Lung (tissue), 12 donors: ENCODE results near the gene TNKS1BP1. TPM values are rescaled to one million over a fixed set of nuclear protein-coding genes. Genes with fewer than 3 reads are reported as not detected.

ENCODE experiments used
- ATAC-seq: fragments of 200-7000 bp; cut with Tn5 transposase; one replicate; pipeline ENCODE4 v1.9.1; 2020; ENCODE audit warnings: moderate number of reproducible peaks; ENCODE audit not compliant: insufficient read depth, low FRiP score
- DNase-seq, 3 donors: peaks; one replicate each; pipeline ENCODE4 v3.0.0-alpha.2; 2013 to 2017
- H3K27ac ChIP-seq, 2 donors: one replicate each; pipeline ENCODE4 v1.5.1; 2013; ENCODE audit warnings: mild to moderate bottlenecking in 2 of 2, moderate library complexity in 2 of 2, control low read depth in 1 of 2, inconsistent platforms in 1 of 2, low read depth in 1 of 2, low read length in 1 of 2
- H3K27me3 ChIP-seq, 3 donors: one replicate each; pipeline ENCODE4 v1.5.1; 2013; ENCODE audit warnings: low read length in 2 of 3; ENCODE audit not compliant: control insufficient read depth in 3 of 3, insufficient read depth in 3 of 3
- H3K36me3 ChIP-seq, 4 donors: one replicate each; pipeline ENCODE4 v1.5.1; 2013; ENCODE audit warnings: low read length in 4 of 4, mild to moderate bottlenecking in 1 of 4, moderate library complexity in 1 of 4; ENCODE audit not compliant: control insufficient read depth in 4 of 4, insufficient read depth in 4 of 4
- H3K4me1 ChIP-seq, 5 donors: one replicate each; pipeline ENCODE4 v1.5.1; 2013; ENCODE audit warnings: low read length in 5 of 5, mild to moderate bottlenecking in 2 of 5, moderate library complexity in 1 of 5; ENCODE audit not compliant: control insufficient read depth in 5 of 5, insufficient read depth in 5 of 5
- H3K4me3 ChIP-seq: one replicate; pipeline ENCODE4 v1.5.1; 2013; ENCODE audit warnings: mild to moderate bottlenecking, control low read depth, moderate library complexity
- H3K9ac ChIP-seq, 2 donors: one replicate each; pipeline ENCODE4 v1.5.1; 2013; ENCODE audit warnings: low read length in 2 of 2, control low read depth in 1 of 2; ENCODE audit not compliant: insufficient read depth in 1 of 2
- H3K9me3 ChIP-seq, 4 donors: one replicate each; pipeline ENCODE4 v1.5.1; 2013; ENCODE audit warnings: low read length in 3 of 4, mild to moderate bottlenecking in 1 of 4, moderate library complexity in 1 of 4; ENCODE audit not compliant: control insufficient read depth in 4 of 4, insufficient read depth in 3 of 4
- WGBS, 2 donors: extraction: QIAGEN DNeasy Blood & Tissue Kit; methylation state at CpG; one replicate each; pipeline ENCODE4 v1.1.7; 2013; 5-methylcytosine and 5-hydroxymethylcytosine counted together
- polyA plus RNA-seq, 2 donors: library from polyadenylated mRNA; stranded (reverse); fragments of 200-250 nt; gene quantifications; one replicate each; pipeline ENCODE4 v1.2.1, GENCODE V29; 2013
- total RNA-seq, 2 donors: library from RNA; depleted of rRNA in 1 of 2; stranded (reverse); fragments of >200 nt in 1 of 2; gene quantifications; one replicate each; pipeline ENCODE4 v1.2.1, GENCODE V29; 2014 to 2021
- TF ChIP-seq, protein P1 (sequence below): IDR thresholded peaks from 2 replicates; pipeline ENCODE4 v1.5.1; 2012; ENCODE audit warnings: mild to moderate bottlenecking; ENCODE audit errors: control extremely low read depth, extremely low read depth
- donor health status: control.
- donor health status: control.
- donor health status: Bipolar disorder and iron deficiency.
- donor health status: healthy.
- donor health status: DM: yes; HTN: yes; CAD: no.

TNKS1BP1 gene
- total and polyA plus RNA-seq, 4 donors: 87.0 to 220 (median 139) TPM

DNA sequence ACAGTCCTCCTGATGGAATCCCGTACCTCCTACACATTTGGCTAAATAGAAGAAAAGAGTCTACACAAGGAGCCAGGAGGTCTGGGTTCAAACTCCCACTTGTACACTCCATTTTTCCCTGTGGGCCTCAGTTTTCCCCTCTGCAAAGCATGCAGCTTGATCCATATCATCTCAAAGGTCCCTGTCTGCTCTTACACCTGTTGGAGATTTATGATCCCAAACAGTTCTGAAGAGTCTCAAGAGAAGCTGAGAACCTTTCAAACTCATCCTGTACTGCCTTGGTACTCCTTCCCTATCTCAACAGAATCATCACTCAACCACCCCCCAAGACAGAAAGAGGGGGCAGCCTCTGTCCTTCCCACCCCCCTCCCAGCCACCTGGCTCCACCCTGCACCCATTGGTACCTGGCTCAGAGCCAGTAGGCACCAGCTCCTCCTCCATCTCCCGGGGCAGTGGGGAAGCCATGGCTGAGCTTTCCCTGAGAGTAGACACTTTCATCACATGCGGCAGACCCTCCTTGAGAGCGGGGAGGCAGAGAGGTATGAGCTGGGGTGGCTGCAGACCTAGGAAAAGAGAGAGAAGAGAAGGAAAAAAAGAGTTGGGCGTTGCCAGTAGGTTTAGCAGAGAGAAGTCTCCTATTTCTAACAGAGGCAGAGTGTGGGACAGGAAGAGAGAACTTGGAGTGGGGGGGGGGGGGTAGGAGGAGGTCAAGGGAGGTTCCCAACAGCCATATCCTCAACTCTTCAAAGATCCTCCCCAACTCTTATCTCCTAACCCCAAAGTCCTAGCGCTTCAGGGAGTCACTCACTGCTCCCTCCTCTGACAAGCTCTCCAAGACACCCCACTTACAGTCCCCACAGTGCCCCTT, 3.1 kb downstream of the TNKS1BP1 start:
- peak overlapping the region; percentile 65 to 93 for H3K9ac ChIP-seq
- no peaks in the 10 kb centered on the region for H3K9me3 ChIP-seq
- H3K4me3 ChIP-seq: no peak overlapping the region
- H3K36me3 ChIP-seq: peaks cover 0 to 32% (median 21%) of the 10 kb centered on the region in 4 donors
- TF ChIP-seq, protein P1, sequence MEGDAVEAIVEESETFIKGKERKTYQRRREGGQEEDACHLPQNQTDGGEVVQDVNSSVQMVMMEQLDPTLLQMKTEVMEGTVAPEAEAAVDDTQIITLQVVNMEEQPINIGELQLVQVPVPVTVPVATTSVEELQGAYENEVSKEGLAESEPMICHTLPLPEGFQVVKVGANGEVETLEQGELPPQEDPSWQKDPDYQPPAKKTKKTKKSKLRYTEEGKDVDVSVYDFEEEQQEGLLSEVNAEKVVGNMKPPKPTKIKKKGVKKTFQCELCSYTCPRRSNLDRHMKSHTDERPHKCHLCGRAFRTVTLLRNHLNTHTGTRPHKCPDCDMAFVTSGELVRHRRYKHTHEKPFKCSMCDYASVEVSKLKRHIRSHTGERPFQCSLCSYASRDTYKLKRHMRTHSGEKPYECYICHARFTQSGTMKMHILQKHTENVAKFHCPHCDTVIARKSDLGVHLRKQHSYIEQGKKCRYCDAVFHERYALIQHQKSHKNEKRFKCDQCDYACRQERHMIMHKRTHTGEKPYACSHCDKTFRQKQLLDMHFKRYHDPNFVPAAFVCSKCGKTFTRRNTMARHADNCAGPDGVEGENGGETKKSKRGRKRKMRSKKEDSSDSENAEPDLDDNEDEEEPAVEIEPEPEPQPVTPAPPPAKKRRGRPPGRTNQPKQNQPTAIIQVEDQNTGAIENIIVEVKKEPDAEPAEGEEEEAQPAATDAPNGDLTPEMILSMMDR: no peak
- ATAC-seq (no peak), DNase-seq (no peak)
- peak overlapping the region; percentile 50 to 81 for H3K27ac ChIP-seq
- no peaks in the 10 kb centered on the region for H3K27me3 ChIP-seq
- 37 to 59% methylated on average over 6 of the region's 6 CpGs for WGBS, 2 donors
- peaks cover 0 to 68% (median 50%) of the 10 kb centered on the region in 5 donors for H3K4me1 ChIP-seq

- no peak for DNase-seq
- TF ChIP-seq, protein P1: no peak
- H3K9me3 ChIP-seq: no peaks in the 10 kb centered on the region
- no peaks in the 10 kb centered on the region for H3K27me3 ChIP-seq
- H3K9ac ChIP-seq: no peak overlapping the region
- ATAC-seq: no peak
- WGBS, 2 donors: 71 to 81% methylated on average over 2 of the region's 2 CpGs
- peaks cover 0 to 70% (median 55%) of the 10 kb centered on the region in 5 donors for H3K4me1 ChIP-seq
- H3K27ac ChIP-seq: peak overlapping the region in 1 of 2 donors; percentile 81
- H3K4me3 ChIP-seq: no peak overlapping the region
- peaks cover 0 to 33% (median 23%) of the 10 kb centered on the region in 4 donors for H3K36me3 ChIP-seq
These were observed 3.9 kb downstream of the TNKS1BP1 start for GRCh38 chr11:57320719-57321387.

- Histone ChIP-seq H3K27me3 (no peaks in the 10 kb centered on the region), H3K4me3 (no peak overlapping the region), H3K4me1 (peaks cover 0 to 70% (median 53%) of the 10 kb centered on the region in 5 donors), H3K9ac (no peak overlapping the region), H3K27ac (peak overlapping the region in 1 of 2 donors; percentile 7), H3K36me3 (peaks cover 0 to 39% (median 26%) of the 10 kb centered on the region in 4 donors), H3K9me3 (no peaks in the 10 kb centered on the region)
- TF ChIP-seq, protein P1: no peak
- ATAC-seq (no peak), DNase-seq (no peak)
- 87 to 95% methylated on average over 21 to 22 of the region's 22 CpGs for WGBS, 2 donors
These were observed 4.6 kb downstream of the TNKS1BP1 start for GRCh38 chr11:57320067-57320718.
